Spleen (tissue), 7 donors: ENCODE results near the gene RHOC.

Source experiments
- CTCF ChIP-seq, 11 experiments: fragments of 200-600 bp in 7 of 11; fragments of 450-650 bp in 4 of 11; sonication (generic) in 4 of 11; IDR thresholded peaks in 8 of 11; conservative IDR thresholded peaks in 3 of 11; 1 replicate in 7 of 11; 2 replicates in 4 of 11; pipeline versions ENCODE4 v1.4.0 to v1.8.0; 2016 to 2021; ENCODE audit warnings: antibody characterized with exemption in 11 of 11, inconsistent platforms in 4 of 11, mild to moderate bottlenecking in 1 of 11
- POLR2A ChIP-seq, 3 donors: fragments of 450-650 bp; IDR thresholded peaks; one replicate each; pipeline ENCODE4 v1.5.1; 2017; ENCODE audit warnings: antibody characterized with exemption in 3 of 3, mild to moderate bottlenecking in 1 of 3
- POLR2AphosphoS5 ChIP-seq, 3 donors: sonication (generic); formaldehyde crosslinking; IDR thresholded peaks; one replicate each; pipeline ENCODE4 v1.5.1; 2017; ENCODE audit warnings: antibody characterized with exemption in 3 of 3
- donor health status: DM: no; HTN: no; CAD: no; lungs with moderate emphysema.
- donor health status: DM: no; HTN: no; CAD: no.
- donor health status: DM: no; HTN: no; CAD: no.

GRCh38 chr1:112693821-112694220 lies 13.1 kb downstream of the RHOC start:
- no peak for TF ChIP-seq CTCF (IDR thresholded peaks at IDR 0.05 in 8 of 11, conservative IDR thresholded peaks at IDR 0.05 in 3 of 11)
- TF ChIP-seq POLR2AphosphoS5 (IDR thresholded peaks at IDR 0.05): no peak
- no peak for TF ChIP-seq POLR2A (IDR thresholded peaks at IDR 0.05)
